Measurements from ENCODE around the gene RAB19. TPM values are rescaled to one million over a fixed set of nuclear protein-coding genes. Genes with fewer than 3 reads are reported as not detected.

The RAB19 gene
- total RNA-seq, 1 donor from 2014 or later, result not detected

GRCh38 chr7:140433396-140433795 lies 29.5 kb downstream of the RAB19 start:
- H3K27ac Mint-ChIP-seq (ENCODE audit: unreplicated experiment), result no peak overlapping the region
- H3K4me1 Mint-ChIP-seq (ENCODE audit: low read depth), result no peaks in the 10 kb centered on the region
- TF ChIP-seq CTCF (IDR thresholded peaks at IDR 0.05), result no peak
- no peak for DNase-seq (ENCODE audit: low spot score)
- no peaks in the 10 kb centered on the region for H3K36me3 Mint-ChIP-seq (ENCODE audit: low read depth)
- no peaks in the 10 kb centered on the region for H3K27me3 Mint-ChIP-seq (ENCODE audit: low read depth)
- H3K9me3 Mint-ChIP-seq (ENCODE audit: low read depth), result no peaks in the 10 kb centered on the region
- H3K4me3 Mint-ChIP-seq (ENCODE audit: unreplicated experiment), result no peak overlapping the region

GRCh38 chr7:140435252-140435895 lies 31.5 kb downstream of the RAB19 start:
- no peak for DNase-seq (ENCODE audit: low spot score)
- no peak overlapping the region for H3K4me3 Mint-ChIP-seq (ENCODE audit: unreplicated experiment)
- no peak overlapping the region for H3K27ac Mint-ChIP-seq (ENCODE audit: unreplicated experiment)
- no peaks in the 10 kb centered on the region for H3K36me3 Mint-ChIP-seq (ENCODE audit: low read depth)
- no peaks in the 10 kb centered on the region for H3K4me1 Mint-ChIP-seq (ENCODE audit: low read depth)
- no peaks in the 10 kb centered on the region for H3K9me3 Mint-ChIP-seq (ENCODE audit: low read depth)
- TF ChIP-seq CTCF (IDR thresholded peaks at IDR 0.05), result no peak
- H3K27me3 Mint-ChIP-seq (ENCODE audit: low read depth), result no peaks in the 10 kb centered on the region

- H3K27me3 Mint-ChIP-seq (ENCODE audit: low read depth), result no peaks in the 10 kb centered on the region
- no peaks in the 10 kb centered on the region for H3K36me3 Mint-ChIP-seq (ENCODE audit: low read depth)
- H3K4me3 Mint-ChIP-seq (ENCODE audit: unreplicated experiment), result no peak overlapping the region
- no peak for TF ChIP-seq CTCF (IDR thresholded peaks at IDR 0.05)
- no peak for DNase-seq (ENCODE audit: low spot score)
- H3K27ac Mint-ChIP-seq (ENCODE audit: unreplicated experiment), result no peak overlapping the region
- no peaks in the 10 kb centered on the region for H3K4me1 Mint-ChIP-seq (ENCODE audit: low read depth)
- H3K9me3 Mint-ChIP-seq (ENCODE audit: low read depth), result no peaks in the 10 kb centered on the region
These were observed 35.5 kb downstream of the RAB19 start for GRCh38 chr7:140439359-140439758.

- no peak overlapping the region for H3K4me3 Mint-ChIP-seq (ENCODE audit: unreplicated experiment)
- no peaks in the 10 kb centered on the region for H3K9me3 Mint-ChIP-seq (ENCODE audit: low read depth)
- no peaks in the 10 kb centered on the region for H3K4me1 Mint-ChIP-seq (ENCODE audit: low read depth)
- no peaks in the 10 kb centered on the region for H3K36me3 Mint-ChIP-seq (ENCODE audit: low read depth)
- H3K27me3 Mint-ChIP-seq (ENCODE audit: low read depth), result no peaks in the 10 kb centered on the region
- H3K27ac Mint-ChIP-seq (ENCODE audit: unreplicated experiment), result no peak overlapping the region
- DNase-seq (ENCODE audit: low spot score), result no peak
- no peak for TF ChIP-seq CTCF (IDR thresholded peaks at IDR 0.05)
These were observed 36.7 kb downstream of the RAB19 start for GRCh38 chr7:140440593-140440992.

GRCh38 chr7:140441519-140441918 lies 37.7 kb downstream of the RAB19 start:
- no peak for TF ChIP-seq CTCF (IDR thresholded peaks at IDR 0.05)
- H3K36me3 Mint-ChIP-seq (ENCODE audit: low read depth), result no peaks in the 10 kb centered on the region
- no peaks in the 10 kb centered on the region for H3K27me3 Mint-ChIP-seq (ENCODE audit: low read depth)
- no peak overlapping the region for H3K4me3 Mint-ChIP-seq (ENCODE audit: unreplicated experiment)
- H3K9me3 Mint-ChIP-seq (ENCODE audit: low read depth), result no peaks in the 10 kb centered on the region
- no peak overlapping the region for H3K27ac Mint-ChIP-seq (ENCODE audit: unreplicated experiment)
- H3K4me1 Mint-ChIP-seq (ENCODE audit: low read depth), result no peaks in the 10 kb centered on the region
- DNase-seq (ENCODE audit: low spot score), result no peak
